H1 (cell line): ENCODE measurements around the gene LCE3B.

Experiments
- CTCF ChIP-seq, 3 experiments: IDR thresholded peaks; 1 replicate in 2 of 3; 2 replicates in 1 of 3; pipeline versions ENCODE4 v1.5.1 to v1.6.1; 2011; ENCODE audit warnings: low read length in 3 of 3, mild to moderate bottlenecking in 3 of 3, inconsistent platforms in 2 of 3, low read depth in 1 of 3, moderate library complexity in 1 of 3; ENCODE audit not compliant: insufficient read depth in 1 of 3; ENCODE audit errors: control extremely low read depth in 1 of 3
- EGR1 ChIP-seq: IDR thresholded peaks from 2 replicates; pipeline ENCODE4 v1.6.1; 2011; ENCODE audit warnings: low read depth, low read length, borderline replicate concordance
- EP300 ChIP-seq, 2 experiments: IDR thresholded peaks; 1 replicate in 1 of 2; 2 replicates in 1 of 2; pipeline ENCODE4 v1.6.1; 2011 to 2012; ENCODE audit warnings: low read depth in 2 of 2, low read length in 2 of 2, mild to moderate bottlenecking in 2 of 2, borderline replicate concordance in 1 of 2, inconsistent platforms in 1 of 2, moderate library complexity in 1 of 2
- MAX ChIP-seq: IDR thresholded peaks from 2 replicates; pipeline ENCODE4 v1.6.1; 2012; ENCODE audit warnings: inconsistent platforms
- POLR2A ChIP-seq, 2 experiments: IDR thresholded peaks; 1 replicate in 1 of 2; 2 replicates in 1 of 2; pipeline ENCODE4 v1.6.1; 2011; ENCODE audit warnings: low read depth in 2 of 2, low read length in 2 of 2, mild to moderate bottlenecking in 2 of 2; ENCODE audit errors: control extremely low read depth in 1 of 2
- POLR2AphosphoS5 ChIP-seq: IDR thresholded peaks from 2 replicates; pipeline ENCODE4 v1.6.1; 2011; ENCODE audit warnings: low read depth, low read length
- RBBP5 ChIP-seq: IDR thresholded peaks from 2 replicates; pipeline ENCODE4 v1.7.1; 2012; ENCODE audit warnings: low read depth, mild to moderate bottlenecking, inconsistent platforms, low read length, moderate library complexity, borderline replicate concordance
- SP1 ChIP-seq: IDR thresholded peaks from 2 replicates; pipeline ENCODE4 v1.6.1; 2011; ENCODE audit warnings: low read depth, low read length
- SP4 ChIP-seq: IDR thresholded peaks from 2 replicates; pipeline ENCODE4 v1.6.1; 2012; ENCODE audit warnings: low read length, inconsistent platforms
- SUZ12 ChIP-seq: fragments of 200-600 bp; sonication (generic); IDR thresholded peaks from 2 replicates; pipeline ENCODE4 v1.6.1; 2012; ENCODE audit warnings: mild to moderate bottlenecking, inconsistent platforms, low read length, moderate library complexity, mixed read lengths
- YY1 ChIP-seq: IDR thresholded peaks from 2 replicates; pipeline ENCODE4 v1.6.1; 2011; ENCODE audit warnings: low read depth, mild to moderate bottlenecking, low read length

- no peak for TF ChIP-seq EP300 (IDR thresholded peaks at IDR 0.05; ENCODE audit: borderline replicate concordance in 1 of 2, low read depth in 2 of 2, low read length in 2 of 2)
- TF ChIP-seq EGR1, result no peak
- TF ChIP-seq CTCF (IDR thresholded peaks at IDR 0.05; ENCODE audit: control extremely low read depth in 1 of 3, insufficient read depth in 1 of 3, low read depth in 1 of 3, low read length in 3 of 3), result no peak
- no peak for TF ChIP-seq POLR2A (IDR thresholded peaks at IDR 0.05; ENCODE audit: control extremely low read depth in 1 of 2, low read depth in 2 of 2, low read length in 2 of 2)
- no peak for TF ChIP-seq POLR2AphosphoS5
- TF ChIP-seq SUZ12, result no peak
- TF ChIP-seq RBBP5, result no peak
- TF ChIP-seq SP1, result no peak
- TF ChIP-seq SP4, result no peak
- no peak for TF ChIP-seq YY1
- no peak for TF ChIP-seq MAX
Observed at GRCh38 chr1:152565115-152565514, 48.5 kb upstream of the LCE3B start.
